ENCODE data around the gene CSF1. TPM values are rescaled to one million over a fixed set of nuclear protein-coding genes. Genes with fewer than 3 reads are reported as not detected.

CSF1 gene
- total and polyA plus RNA-seq, 2 of the 13 experiments (the other 11 are each of a cell fraction or from before 2014, with no cell fraction given): 4.6 to 13.3 TPM

DNA sequence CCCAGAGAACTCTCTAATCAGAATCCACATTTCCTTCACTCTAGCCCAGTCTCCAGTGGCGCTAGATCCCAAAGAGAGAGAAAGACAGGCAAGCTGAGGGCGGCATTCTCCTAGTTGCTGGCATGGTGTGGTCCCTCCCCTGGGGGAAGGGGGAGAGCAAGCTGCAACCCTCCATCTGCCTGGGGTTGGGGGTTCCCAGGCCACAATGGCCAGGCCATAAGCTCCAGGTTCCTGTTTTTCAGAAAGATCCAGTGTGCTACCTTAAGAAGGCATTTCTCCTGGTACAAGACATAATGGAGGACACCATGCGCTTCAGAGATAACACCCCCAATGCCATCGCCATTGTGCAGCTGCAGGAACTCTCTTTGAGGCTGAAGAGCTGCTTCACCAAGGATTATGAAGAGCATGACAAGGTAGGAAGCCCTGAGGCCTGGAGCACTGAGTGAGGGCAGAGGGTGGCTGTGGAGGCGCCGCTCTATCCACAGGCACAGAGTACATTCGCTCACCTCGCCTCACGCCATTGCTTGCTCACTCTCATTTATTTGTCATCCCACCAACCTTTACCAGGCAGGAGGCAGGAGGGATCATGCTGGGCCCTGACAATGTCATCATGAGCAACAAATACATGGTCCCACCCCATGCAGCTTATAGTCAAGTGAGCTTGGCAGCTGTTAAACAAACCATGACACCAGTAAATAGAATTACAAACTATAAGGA is 6.6 kb downstream of the CSF1 start:
- FAIRE-seq (no peak), DNase-seq (ENCODE audit: low spot score) (no peak), ATAC-seq (no peak)
- no peaks in the 10 kb centered on the region for H4K20me1 ChIP-seq (ENCODE audit: insufficient read depth, low read length)
- H3K9me3 ChIP-seq (ENCODE audit: low read length): no peaks in the 10 kb centered on the region
- no peak overlapping the region for H3K4me2 ChIP-seq (ENCODE audit: low read depth, low read length)
- ChIA-PET POLR2A (interaction anchor here (1.2 kb wide), 1 partner anchor 67 kb away, joined by 3 read pairs; the partner anchor contains the start of gene AHCYL1), CTCF (ENCODE audit: low intra/inter-chr PET ratio, low total read pairs) (no interaction called here)
- peaks cover 2 to 45% of the 10 kb centered on the region in 2 experiments for H3K36me3 ChIP-seq (replicated peaks in 1 of 2; ENCODE audit: control insufficient read depth in 1 of 2, insufficient read depth in 2 of 2, low read length in 2 of 2)
- intact Hi-C loops (cut with micrococcal nuclease; ENCODE audit: unreplicated experiment) (no loop called here), in situ Hi-C loops (cut with HindIII; ENCODE audit: extremely low pct_ligation_motif_present, low pct_unique_long_range_greater_than_20kb) (no loop called here)
- H3K27ac ChIP-seq (ENCODE audit: extremely low read length, insufficient read depth, low read length): no peak overlapping the region
- no peak overlapping the region for H2AFZ ChIP-seq (ENCODE audit: low read length)
- 94% methylated on average over 6 of the region's 9 CpGs for WGBS (ENCODE audit: low lambda C conversion rate)
- peaks cover 43% of the 10 kb centered on the region for H3K4me1 ChIP-seq (ENCODE audit: insufficient read depth, low read length)
- H3K27me3 ChIP-seq (ENCODE audit: control insufficient read depth in 1 of 2, insufficient read depth in 2 of 2, low read length in 2 of 2): no peaks in the 10 kb centered on the region
- H3K79me2 ChIP-seq (ENCODE audit: insufficient read depth, low read length): peaks cover 15% of the 10 kb centered on the region
- BruUV-seq (replicated peaks): no TSS peak
- TF ChIP-seq RAD51 (IDR thresholded peaks at IDR 0.05; ENCODE audit: borderline replicate concordance) (no peak), RNF219 (CRISPR knock-in tag; IDR thresholded peaks at IDR 0.05) (no peak), RBM22 (optimal IDR thresholded peaks at IDR 0.05; ENCODE audit: low read length) (no peak)
- no peak overlapping the region for H3K9ac ChIP-seq (ENCODE audit: insufficient read depth, low read depth, low read length)
- no peak overlapping the region for H3K4me3 ChIP-seq (replicated peaks in 1 of 3; ENCODE audit: insufficient read depth in 1 of 3, low read depth in 2 of 3, low read length in 3 of 3)

Measured in HepG2 (cell line).